OCI-LY3 (cell line): ENCODE measurements around the gene KHSRP.

Source experiments
- H2AFZ ChIP-seq: fragments of 200-600, 300-600 bp; shearing (Covaris generic); 2 replicates; pipeline ENCODE4 v1.6.0; 2014; ENCODE audit warnings: antibody characterized with exemption, low read depth, low read length
- H3K27ac ChIP-seq: fragments of 200-600, 300-600 bp; sonication (generic); 2 replicates; pipeline ENCODE4 v1.5.1; 2014; ENCODE audit warnings: mild to moderate bottlenecking, low read length, moderate library complexity, mixed read lengths
- H3K27me3 ChIP-seq: fragments of 200-600, 300-600 bp; sonication (generic); 2 replicates; pipeline ENCODE4 v1.6.1; 2014; ENCODE audit warnings: low read depth, low read length, mixed read lengths
- H3K36me3 ChIP-seq: fragments of 200-600, 300-600 bp; sonication (generic); replicated peaks from 2 replicates; pipeline ENCODE3; 2014; ENCODE audit warnings: low read depth, low read length, mixed read lengths
- H3K4me1 ChIP-seq: fragments of 300-600, 200-600 bp; sonication (generic); 2 replicates; pipeline ENCODE4 v1.6.1; 2014; ENCODE audit warnings: low read length, mixed read lengths
- H3K4me2 ChIP-seq: fragments of 200-600, 300-600 bp; sonication (generic); 2 replicates; pipeline ENCODE4 v1.6.1; 2014; ENCODE audit warnings: low read length, mixed read lengths
- H3K4me3 ChIP-seq: fragments of 300-600, 200-600 bp; sonication (generic); 2 replicates; pipeline ENCODE4 v1.5.1; 2014; ENCODE audit warnings: antibody characterized with exemption, mild to moderate bottlenecking, low read length, moderate library complexity
- H3K79me2 ChIP-seq: fragments of 300-600, 200-600 bp; shearing (Covaris generic); 2 replicates; pipeline ENCODE4 v1.6.1; 2014; ENCODE audit warnings: mild to moderate bottlenecking, low read length, mixed read lengths
- H3K9ac ChIP-seq: fragments of 300-600, 200-600 bp; shearing (Covaris generic); 2 replicates; pipeline ENCODE4 v1.6.0; 2014; ENCODE audit warnings: mild to moderate bottlenecking, low read length, moderate library complexity
- H3K9me3 ChIP-seq: fragments of 200-600, 300-600 bp; shearing (Covaris generic); 2 replicates; pipeline ENCODE4 v1.6.1; 2014; ENCODE audit warnings: low read length, mixed read lengths; ENCODE audit not compliant: insufficient read depth
- H4K20me1 ChIP-seq: fragments of 200-600, 300-600 bp; sonication (generic); 2 replicates; pipeline ENCODE4 v1.6.1; 2016; ENCODE audit warnings: low read length, mixed read lengths; ENCODE audit not compliant: insufficient read depth
- EZH2phosphoT487 ChIP-seq: fragments of 200-600 bp; shearing (Covaris generic); IDR thresholded peaks from 2 replicates; pipeline ENCODE4 v1.6.1; 2018; ENCODE audit warnings: antibody characterized with exemption, mixed run types, low read depth
- TF ChIP-seq, protein P1 (sequence below): fragments of 200-600, 300-600 bp; sonication (generic); IDR thresholded peaks from 2 replicates; pipeline ENCODE4 v1.5.1; 2014; ENCODE audit warnings: antibody characterized with exemption, low read length, low read depth

KHSRP gene

DNA sequence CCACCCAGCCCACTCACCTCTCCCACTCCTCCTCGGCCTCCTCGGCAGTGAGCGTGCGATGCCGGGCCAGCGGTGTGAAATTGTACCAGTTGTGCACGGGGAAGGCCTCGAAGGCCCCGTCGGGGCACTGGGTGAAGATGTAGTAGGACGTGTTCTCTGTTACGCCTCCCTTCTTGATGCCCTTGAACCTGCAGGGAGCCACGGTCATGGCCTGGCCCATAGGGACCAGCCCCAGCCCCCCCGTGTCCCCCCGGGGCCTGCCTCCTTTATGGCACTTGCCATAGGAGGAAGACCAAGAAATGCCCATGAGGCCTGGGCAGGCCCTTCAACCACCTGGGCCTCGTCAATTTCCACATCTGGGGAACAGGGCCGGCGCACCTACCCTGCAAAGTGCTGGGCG, 37.2 kb downstream of the KHSRP start:
- Histone ChIP-seq H3K36me3 (peaks cover 48% of the 10 kb centered on the region), H3K4me3 (no peak overlapping the region), H2AFZ (no peak overlapping the region), H4K20me1 (no peaks in the 10 kb centered on the region), H3K27ac (no peak overlapping the region), H3K27me3 (no peaks in the 10 kb centered on the region), H3K4me1 (peaks cover 8% of the 10 kb centered on the region), H3K4me2 (no peak overlapping the region), H3K9ac (no peak overlapping the region), H3K9me3 (no peaks in the 10 kb centered on the region), H3K79me2 (peaks cover 14% of the 10 kb centered on the region)
- TF ChIP-seq, protein P1, sequence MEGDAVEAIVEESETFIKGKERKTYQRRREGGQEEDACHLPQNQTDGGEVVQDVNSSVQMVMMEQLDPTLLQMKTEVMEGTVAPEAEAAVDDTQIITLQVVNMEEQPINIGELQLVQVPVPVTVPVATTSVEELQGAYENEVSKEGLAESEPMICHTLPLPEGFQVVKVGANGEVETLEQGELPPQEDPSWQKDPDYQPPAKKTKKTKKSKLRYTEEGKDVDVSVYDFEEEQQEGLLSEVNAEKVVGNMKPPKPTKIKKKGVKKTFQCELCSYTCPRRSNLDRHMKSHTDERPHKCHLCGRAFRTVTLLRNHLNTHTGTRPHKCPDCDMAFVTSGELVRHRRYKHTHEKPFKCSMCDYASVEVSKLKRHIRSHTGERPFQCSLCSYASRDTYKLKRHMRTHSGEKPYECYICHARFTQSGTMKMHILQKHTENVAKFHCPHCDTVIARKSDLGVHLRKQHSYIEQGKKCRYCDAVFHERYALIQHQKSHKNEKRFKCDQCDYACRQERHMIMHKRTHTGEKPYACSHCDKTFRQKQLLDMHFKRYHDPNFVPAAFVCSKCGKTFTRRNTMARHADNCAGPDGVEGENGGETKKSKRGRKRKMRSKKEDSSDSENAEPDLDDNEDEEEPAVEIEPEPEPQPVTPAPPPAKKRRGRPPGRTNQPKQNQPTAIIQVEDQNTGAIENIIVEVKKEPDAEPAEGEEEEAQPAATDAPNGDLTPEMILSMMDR, result no peak
- TF ChIP-seq EZH2phosphoT487, result no peak

DNA sequence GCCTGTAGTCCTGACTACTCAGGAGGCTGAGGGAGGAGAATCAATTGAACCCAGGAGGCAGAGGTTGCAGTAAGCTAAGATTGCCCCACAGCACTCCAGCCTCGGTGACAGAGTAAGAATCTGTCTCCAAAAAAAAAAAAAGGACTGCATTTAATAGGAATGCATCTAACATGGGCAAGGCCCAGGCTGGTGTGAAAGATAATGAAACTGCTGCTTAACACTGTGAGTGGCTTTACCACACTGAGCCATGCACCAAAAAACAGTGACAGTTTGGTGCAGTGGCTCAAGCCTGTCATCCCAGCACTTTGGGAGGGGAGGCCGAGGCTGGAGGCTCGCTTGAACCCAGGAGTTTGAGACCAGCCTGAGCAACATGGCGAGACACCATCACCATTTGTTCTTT, 40.2 kb downstream of the KHSRP start:
- TF ChIP-seq EZH2phosphoT487, result no peak
- TF ChIP-seq, protein P1, result no peak
- no peaks in the 10 kb centered on the region for H3K4me1 ChIP-seq
- H3K79me2 ChIP-seq, result no peaks in the 10 kb centered on the region
- no peaks in the 10 kb centered on the region for H3K27me3 ChIP-seq
- H3K9me3 ChIP-seq, result peaks cover 7% of the 10 kb centered on the region; the same call in 1 of the 2 replicates
- H4K20me1 ChIP-seq, result no peaks in the 10 kb centered on the region
- no peak overlapping the region for H3K9ac ChIP-seq
- H2AFZ ChIP-seq, result no peak overlapping the region
- no peak overlapping the region for H3K27ac ChIP-seq
- no peak overlapping the region for H3K4me2 ChIP-seq
- no peak overlapping the region for H3K4me3 ChIP-seq
- H3K36me3 ChIP-seq, result peaks cover 62% of the 10 kb centered on the region

DNA sequence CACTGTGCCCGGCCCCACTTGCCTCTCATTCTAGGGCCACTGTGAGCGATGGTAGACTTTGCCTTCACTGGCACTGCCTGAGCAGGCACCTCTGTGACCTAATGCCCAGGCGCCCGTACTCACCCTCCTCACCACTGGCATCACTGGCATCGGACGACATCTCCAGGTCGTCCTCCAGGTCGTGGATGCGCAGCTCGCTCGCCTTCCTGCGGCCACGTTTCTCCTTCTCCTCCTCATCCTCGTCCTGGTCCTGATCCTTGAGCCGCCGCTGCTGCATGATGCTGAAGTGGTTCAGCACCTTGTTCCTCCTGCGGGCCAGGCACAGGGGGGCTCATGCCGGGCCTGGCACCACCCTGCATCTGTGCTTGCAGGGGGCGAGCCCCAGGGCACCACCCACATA, 41.4 kb downstream of the KHSRP start:
- Histone ChIP-seq H3K36me3 (peaks cover 66% of the 10 kb centered on the region), H4K20me1 (no peaks in the 10 kb centered on the region), H2AFZ (no peak overlapping the region), H3K27me3 (no peaks in the 10 kb centered on the region), H3K9ac (no peak overlapping the region), H3K79me2 (no peaks in the 10 kb centered on the region), H3K9me3 (peaks cover 7% of the 10 kb centered on the region; the same call in 1 of the 2 replicates), H3K4me3 (no peak overlapping the region), H3K27ac (no peak overlapping the region), H3K4me2 (no peak overlapping the region), H3K4me1 (no peaks in the 10 kb centered on the region)
- TF ChIP-seq, protein P1, result no peak
- no peak for TF ChIP-seq EZH2phosphoT487

DNA sequence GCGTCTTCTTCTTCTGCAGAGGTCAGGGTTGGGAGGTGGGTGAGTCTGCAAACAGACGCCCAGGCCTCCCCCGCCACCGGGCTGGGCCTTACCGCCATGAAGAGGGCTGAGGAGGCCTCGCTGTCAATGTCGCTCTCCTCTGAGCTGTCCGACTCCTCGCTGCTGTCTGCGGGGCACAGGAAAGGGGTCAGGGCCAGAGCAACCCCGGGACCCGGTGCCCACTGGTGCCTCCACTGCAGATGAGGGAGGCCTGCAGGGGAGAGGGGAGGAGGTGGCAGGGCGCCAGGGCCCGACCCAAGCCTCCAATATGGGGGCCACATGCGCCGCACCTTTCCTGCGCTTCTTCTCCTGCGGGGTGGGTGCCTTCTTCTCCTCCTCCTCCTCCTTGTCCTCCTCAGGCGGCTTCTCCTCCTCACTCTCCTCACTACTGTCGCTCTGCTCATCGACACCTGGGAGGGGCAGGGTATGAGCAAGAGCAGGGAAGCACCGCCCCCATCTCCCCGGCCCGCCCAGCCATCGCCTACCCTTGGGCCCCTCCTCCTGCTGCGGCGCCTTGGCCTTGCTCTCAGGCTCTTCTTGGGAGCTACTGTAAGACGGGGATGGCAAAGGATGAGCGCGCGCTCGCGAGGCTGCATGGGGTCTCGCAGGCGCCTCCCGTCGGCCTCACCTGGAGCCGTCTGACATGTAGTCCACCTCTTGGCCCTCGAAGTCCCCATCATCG, 43.4 kb downstream of the KHSRP start:
- H3K27ac ChIP-seq, result no peak overlapping the region
- no peaks in the 10 kb centered on the region for H3K27me3 ChIP-seq
- no peaks in the 10 kb centered on the region for H3K4me1 ChIP-seq
- H3K9me3 ChIP-seq, result peaks cover 7% of the 10 kb centered on the region; the same call in 1 of the 2 replicates
- H4K20me1 ChIP-seq, result no peaks in the 10 kb centered on the region
- no peak for TF ChIP-seq EZH2phosphoT487
- TF ChIP-seq, protein P1, result no peak
- H2AFZ ChIP-seq, result no peak overlapping the region
- no peak overlapping the region for H3K4me3 ChIP-seq
- H3K9ac ChIP-seq, result no peak overlapping the region
- no peak overlapping the region for H3K4me2 ChIP-seq
- H3K36me3 ChIP-seq, result peaks cover 52% of the 10 kb centered on the region
- no peaks in the 10 kb centered on the region for H3K79me2 ChIP-seq
